GM23248 (cell line): ENCODE measurements around the gene DACH2. TPM values are rescaled to one million over a fixed set of nuclear protein-coding genes. Genes with fewer than 3 reads are reported as not detected.

Experiments
- DNase-seq: peaks from one replicate; pipeline ENCODE4 v3.0.0-alpha.2; 2015
- H2AFZ ChIP-seq: fragments of 200-600 bp; sonication (generic); 2 replicates; pipeline ENCODE4 v1.6.1; 2016; ENCODE audit warnings: antibody characterized with exemption
- H3F3A ChIP-seq: fragments of 200-600 bp; sonication (generic); 2 replicates; pipeline ENCODE4 v1.6.1; 2016; ENCODE audit warnings: mild to moderate bottlenecking, antibody characterized with exemption, mixed run types; ENCODE audit not compliant: insufficient read depth
- H3K27ac ChIP-seq: fragments of 200-600 bp; sonication (generic); 2 replicates; pipeline ENCODE4 v1.5.1; 2016; ENCODE audit warnings: mild to moderate bottlenecking
- H3K27me3 ChIP-seq: fragments of 200-600 bp; sonication (generic); replicated peaks from 2 replicates; pipeline ENCODE4 v1.6.1; 2016; ENCODE audit warnings: mild to moderate bottlenecking; ENCODE audit not compliant: insufficient read depth
- H3K36me3 ChIP-seq: fragments of 200-600 bp; sonication (generic); 2 replicates; pipeline ENCODE4 v1.6.1; 2016; ENCODE audit warnings: low read depth, mild to moderate bottlenecking
- H3K4me1 ChIP-seq: fragments of 200-600 bp; sonication (generic); 2 replicates; pipeline ENCODE4 v1.6.1; 2016; ENCODE audit warnings: mild to moderate bottlenecking; ENCODE audit not compliant: insufficient read depth
- H3K4me2 ChIP-seq: fragments of 200-600 bp; sonication (generic); one replicate; pipeline ENCODE4 v1.6.1; 2016; ENCODE audit warnings: mild to moderate bottlenecking; ENCODE audit not compliant: unreplicated experiment
- H3K4me3 ChIP-seq: fragments of 200-600 bp; sonication (generic); 2 replicates; pipeline ENCODE4 v1.5.1; 2016; ENCODE audit warnings: mild to moderate bottlenecking
- H3K79me2 ChIP-seq: fragments of 200-600 bp; sonication (generic); 2 replicates; pipeline ENCODE4 v1.6.1; 2016; ENCODE audit warnings: mild to moderate bottlenecking; ENCODE audit not compliant: insufficient read depth
- H3K9ac ChIP-seq: fragments of 200-600 bp; sonication (generic); 2 replicates; pipeline ENCODE4 v1.6.1; 2016; ENCODE audit warnings: mild to moderate bottlenecking
- H3K9me2 ChIP-seq: fragments of 200-600 bp; sonication (generic); 2 replicates; pipeline ENCODE4 v1.6.1; 2016; ENCODE audit warnings: mixed run types, mild to moderate bottlenecking, moderate library complexity; ENCODE audit not compliant: insufficient read depth
- H3K9me3 ChIP-seq: fragments of 200-600 bp; sonication (generic); one replicate; pipeline ENCODE4 v1.6.1; 2017; ENCODE audit warnings: low read depth
- H4K20me1 ChIP-seq: fragments of 200-600 bp; sonication (generic); 2 replicates; pipeline ENCODE4 v1.6.0; 2016; ENCODE audit not compliant: insufficient read depth
- EZH2 ChIP-seq: fragments of 200-600 bp; sonication (generic); IDR thresholded peaks from 2 replicates; pipeline ENCODE4 v1.6.1; 2018; ENCODE audit warnings: antibody characterized with exemption, mild to moderate bottlenecking; ENCODE audit not compliant: insufficient read depth, poor library complexity, severe bottlenecking
- EZH2phosphoT487 ChIP-seq: fragments of 200-600 bp; sonication (generic); IDR thresholded peaks from 2 replicates; pipeline ENCODE4 v1.6.1; 2018; ENCODE audit warnings: antibody characterized with exemption, moderate library complexity, mild to moderate bottlenecking, low read depth; ENCODE audit not compliant: insufficient read depth
- WGBS, 2 experiments: methylation state at CpG; one replicate each; pipeline ENCODE4 v1.1.6; 2015 to 2017; ENCODE audit warnings: low lambda C conversion rate in 2 of 2, low coverage in 1 of 2; ENCODE audit errors: missing lambda C conversion rate in 2 of 2; 5-methylcytosine and 5-hydroxymethylcytosine counted together
- in situ Hi-C: fragments of 300-500 bp; cut with MboI; formaldehyde crosslinking; loops from 2 replicates; pipeline ENCODE4 v1.15.0; 2020
- polyA plus RNA-seq: library from polyadenylated mRNA; unstranded; fragments of >200 nt; fragmentation: Nextera tagmentation; extraction: Ambion mirVana; gene quantifications from 2 replicates; pipeline ENCODE4 v1.2.1, GENCODE V29; 2016
- total RNA-seq: library from RNA; depleted of rRNA; stranded (reverse); fragments of >200 nt; shearing (Covaris generic); gene quantifications from 2 replicates; pipeline ENCODE4 v1.2.3, GENCODE V29; 2014

The DACH2 gene
- total and polyA plus RNA-seq, 2 experiments from 2014 or later, result not detected

DNA sequence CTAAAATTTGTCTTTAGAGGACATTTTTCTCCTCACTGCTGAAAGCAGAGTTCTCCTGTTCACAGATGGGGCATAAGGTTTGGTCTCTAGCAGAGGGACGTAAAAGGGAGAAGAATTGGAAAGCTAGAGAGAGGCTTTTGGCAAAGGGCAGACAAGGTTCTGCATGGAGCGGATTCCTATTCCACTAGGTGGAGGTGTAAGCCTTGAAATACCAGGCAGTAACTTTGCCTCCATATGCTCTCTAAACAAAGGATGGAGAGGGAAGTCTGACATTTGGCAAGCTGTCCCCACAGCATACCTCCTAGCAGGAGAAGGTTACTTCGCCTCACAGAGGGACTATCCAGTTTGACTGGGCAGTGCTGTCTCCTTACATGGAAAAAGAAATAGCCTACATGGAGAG lies 174.7 kb downstream of the DACH2 start:
- 18 to 27% methylated on average over 2 to 3 of the region's 3 CpGs for WGBS, 2 experiments
- Histone ChIP-seq H3K9me3 (no peaks in the 10 kb centered on the region), H3K79me2 (no peaks in the 10 kb centered on the region), H3K4me1 (no peaks in the 10 kb centered on the region), H3K27me3 (no peaks in the 10 kb centered on the region), H2AFZ (no peak overlapping the region), H3K36me3 (no peaks in the 10 kb centered on the region), H3K9ac (no peak overlapping the region), H3F3A (no peaks in the 10 kb centered on the region), H3K4me3 (no peak overlapping the region), H4K20me1 (no peaks in the 10 kb centered on the region), H3K9me2 (no peaks in the 10 kb centered on the region), H3K4me2 (no peak overlapping the region), H3K27ac (no peak overlapping the region)
- no peak for TF ChIP-seq EZH2
- TF ChIP-seq EZH2phosphoT487, result no peak
- in situ Hi-C loops, result no loop called here
- no peak for DNase-seq

DNA sequence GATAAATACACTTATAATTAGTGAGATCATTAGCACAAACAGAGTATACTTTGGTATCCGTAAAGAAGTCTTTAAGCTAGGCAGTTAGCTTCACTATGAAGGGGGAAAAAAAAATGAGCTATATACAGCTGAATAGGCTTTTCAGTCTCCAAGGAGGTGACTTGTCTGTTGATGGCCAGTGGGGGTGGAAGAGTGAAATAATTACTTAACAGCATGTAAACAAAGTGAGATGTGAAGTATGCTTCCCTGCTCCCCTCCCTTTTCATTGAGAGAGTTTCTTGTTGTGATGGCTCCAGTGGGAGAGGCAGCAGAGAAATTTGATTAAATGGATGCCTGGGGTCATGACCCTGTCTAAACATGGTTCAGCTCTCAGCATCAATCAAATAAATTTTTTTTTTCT lies 180.9 kb downstream of the DACH2 start:
- in situ Hi-C loops, result no loop called here

DNA sequence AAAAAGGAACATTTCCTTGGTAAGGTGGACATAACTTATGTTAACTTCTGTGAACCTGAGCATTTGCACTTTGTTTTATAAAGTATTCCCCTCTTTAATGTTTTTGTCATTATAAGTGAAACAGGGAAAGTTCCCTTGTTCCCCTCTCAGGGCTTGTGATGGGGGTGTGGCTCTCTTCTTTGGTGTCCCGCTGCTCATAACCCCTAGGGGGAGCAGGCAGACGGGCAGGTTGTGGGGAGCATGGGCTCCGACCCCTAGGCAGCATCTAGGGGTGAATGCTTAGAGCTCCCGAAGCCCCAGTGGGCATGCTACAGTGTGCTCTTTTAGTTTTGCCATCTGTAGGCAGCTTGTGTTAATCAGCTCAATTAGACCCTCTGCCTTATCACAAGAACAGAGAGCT lies 200.4 kb downstream of the DACH2 start:
- Histone ChIP-seq H3F3A (no peaks in the 10 kb centered on the region), H4K20me1 (no peaks in the 10 kb centered on the region), H3K4me2 (no peak overlapping the region), H3K79me2 (no peaks in the 10 kb centered on the region), H2AFZ (no peak overlapping the region), H3K9ac (no peak overlapping the region), H3K9me3 (no peaks in the 10 kb centered on the region), H3K4me3 (no peak overlapping the region), H3K36me3 (no peaks in the 10 kb centered on the region), H3K9me2 (no peaks in the 10 kb centered on the region), H3K27me3 (no peaks in the 10 kb centered on the region), H3K27ac (no peak overlapping the region), H3K4me1 (no peaks in the 10 kb centered on the region)
- no peak for DNase-seq
- TF ChIP-seq EZH2, result no peak
- no peak for TF ChIP-seq EZH2phosphoT487
- in situ Hi-C loops, result no loop called here
- WGBS, 2 experiments, result 17 to 20% methylated on average over 3 to 4 of the region's 4 CpGs

More for the DNA sequence above, 180.9 kb downstream of the DACH2 start:
- H3K27ac ChIP-seq, result no peak overlapping the region
- H3K4me1 ChIP-seq, result no peaks in the 10 kb centered on the region
- no peaks in the 10 kb centered on the region for H3K27me3 ChIP-seq
- WGBS, 2 experiments, result 0 to 17% methylated on average over 1 of the region's 1 CpG
- DNase-seq, result no peak
- H3K9me3 ChIP-seq, result no peaks in the 10 kb centered on the region
- H3K4me2 ChIP-seq, result no peak overlapping the region
- no peaks in the 10 kb centered on the region for H3K79me2 ChIP-seq
- no peaks in the 10 kb centered on the region for H3K36me3 ChIP-seq
- H3K9ac ChIP-seq, result no peak overlapping the region
- no peak overlapping the region for H2AFZ ChIP-seq
- H3K4me3 ChIP-seq, result no peak overlapping the region
- H3F3A ChIP-seq, result no peaks in the 10 kb centered on the region
- no peaks in the 10 kb centered on the region for H4K20me1 ChIP-seq
- TF ChIP-seq EZH2phosphoT487 (no peak), EZH2 (no peak)
- H3K9me2 ChIP-seq, result no peaks in the 10 kb centered on the region

DNA sequence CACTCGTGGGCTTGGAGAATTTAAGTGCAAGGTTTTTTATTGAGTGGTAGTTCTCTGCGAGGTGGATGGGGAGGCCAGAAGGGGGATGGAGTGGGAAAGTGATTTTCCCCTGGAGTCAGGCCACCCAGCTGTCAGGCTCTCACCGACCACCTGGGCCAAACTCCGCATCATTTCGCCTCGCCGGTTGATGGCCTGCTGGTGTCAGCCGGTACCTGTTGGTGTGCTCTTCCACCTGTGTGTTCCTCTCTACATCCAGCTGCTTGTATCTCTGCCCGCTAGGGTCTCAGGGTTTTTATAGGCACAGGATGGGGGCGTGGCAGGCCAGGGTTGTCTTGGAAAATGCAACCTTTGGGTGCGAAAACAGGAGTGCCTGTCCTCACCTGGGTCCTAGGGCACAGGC lies 200.9 kb downstream of the DACH2 start:
- TF ChIP-seq EZH2phosphoT487, result no peak
- TF ChIP-seq EZH2, result no peak
- WGBS, 2 experiments, result 49% methylated on average over 8 to 11 of the region's 11 CpGs

DNA sequence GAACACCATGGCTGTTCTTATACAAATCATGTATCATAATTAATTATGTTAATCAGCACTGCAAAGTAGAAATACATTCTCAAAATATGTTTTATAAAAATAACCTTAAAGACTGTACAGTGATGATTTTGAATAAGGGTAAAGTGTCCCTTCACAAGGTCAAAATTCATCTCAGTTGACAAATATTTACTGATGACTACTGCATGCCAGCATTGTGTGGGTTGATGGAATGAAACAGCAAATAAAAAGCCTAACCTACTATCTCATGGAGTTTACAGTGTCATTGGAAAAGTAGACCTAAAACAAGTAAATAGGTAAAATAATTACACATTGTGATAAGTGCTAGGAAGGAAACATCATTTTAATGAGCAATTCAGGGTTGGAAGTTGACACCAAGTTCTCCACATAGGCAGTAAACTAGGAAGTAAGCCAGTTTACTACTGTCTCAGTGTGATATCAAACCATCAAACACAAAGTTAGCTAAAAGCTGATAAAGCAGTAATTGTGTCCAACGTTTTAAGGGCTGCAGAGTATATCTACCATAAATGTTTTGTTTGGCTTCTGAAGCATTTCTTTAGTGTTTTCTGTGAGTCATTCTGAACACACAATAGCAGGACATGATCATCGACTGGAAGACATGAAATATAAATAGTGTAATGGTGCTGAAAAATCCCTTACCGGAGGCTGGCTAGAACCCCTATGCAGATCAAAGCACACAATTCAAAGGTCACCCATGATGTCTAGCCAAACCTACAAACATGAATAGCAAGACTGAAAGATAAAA lies 221.8 kb downstream of the DACH2 start:
- no peaks in the 10 kb centered on the region for H3K4me1 ChIP-seq
- H3F3A ChIP-seq, result no peaks in the 10 kb centered on the region
- no peaks in the 10 kb centered on the region for H3K27me3 ChIP-seq
- no peaks in the 10 kb centered on the region for H3K9me2 ChIP-seq
- in situ Hi-C loops, result no loop called here
- H3K4me2 ChIP-seq, result no peak overlapping the region
- no peak for TF ChIP-seq EZH2phosphoT487
- no peak for TF ChIP-seq EZH2
- H4K20me1 ChIP-seq, result no peaks in the 10 kb centered on the region
- 17 to 26% methylated on average over 3 of the region's 3 CpGs for WGBS, 2 experiments
- no peaks in the 10 kb centered on the region for H3K36me3 ChIP-seq
- H3K27ac ChIP-seq, result no peak overlapping the region
- H3K79me2 ChIP-seq, result no peaks in the 10 kb centered on the region
- no peak overlapping the region for H3K9ac ChIP-seq
- no peaks in the 10 kb centered on the region for H3K9me3 ChIP-seq
- no peak overlapping the region for H2AFZ ChIP-seq
- no peak for DNase-seq
- H3K4me3 ChIP-seq, result no peak overlapping the region

More for the DNA sequence above, 200.9 kb downstream of the DACH2 start:
- H4K20me1 ChIP-seq, result no peaks in the 10 kb centered on the region
- H3F3A ChIP-seq, result no peaks in the 10 kb centered on the region
- no peaks in the 10 kb centered on the region for H3K79me2 ChIP-seq
- H3K9ac ChIP-seq, result no peak overlapping the region
- DNase-seq, result no peak
- H3K4me2 ChIP-seq, result no peak overlapping the region
- no peak overlapping the region for H3K27ac ChIP-seq
- in situ Hi-C loops, result no loop called here
- no peak overlapping the region for H2AFZ ChIP-seq
- H3K36me3 ChIP-seq, result no peaks in the 10 kb centered on the region
- H3K27me3 ChIP-seq, result no peaks in the 10 kb centered on the region
- no peak overlapping the region for H3K4me3 ChIP-seq
- H3K4me1 ChIP-seq, result no peaks in the 10 kb centered on the region
- H3K9me3 ChIP-seq, result no peaks in the 10 kb centered on the region
- no peaks in the 10 kb centered on the region for H3K9me2 ChIP-seq
